MCF 10A (cell line): Measurements from ENCODE around the gene PRUNE1. TPM values are rescaled to one million over a fixed set of nuclear protein-coding genes. Genes with fewer than 3 reads are reported as not detected.

Source experiments
- BruUV-seq: library from RNA; stranded (reverse); fragments of 400-500 nt; replicated peaks from 2 replicates; lab custom pipeline; 2021; lab: Mats Ljungman, UMichigan
- CTCF ChIA-PET: fragments of 300-600 bp; sonication (Branson Sonifier 250); formaldehyde crosslinking; extraction: SDS; loops from one replicate; lab custom pipeline; 2021; ENCODE audit warnings: antibody characterized with exemption, inconsistent platforms; lab: Yijun Ruan, JAX
- POLR2A ChIA-PET: fragments of 300-600, 350-650 bp; sonication (Branson Sonifier 250); formaldehyde crosslinking; extraction: SDS; loops from one replicate; lab custom pipeline; 2020; ENCODE audit warnings: antibody characterized with exemption, inconsistent platforms; lab: Yijun Ruan, JAX
- DNase-seq: peaks from one replicate; pipeline ENCODE4 v3.0.0-alpha.2; 2018; ENCODE audit not compliant: unreplicated experiment
- H3K27ac Mint-ChIP-seq: one replicate; pipeline ENCODE4 v1.8.0; 2022; ENCODE audit warnings: mild to moderate bottlenecking, low read depth, mixed read lengths; ENCODE audit not compliant: unreplicated experiment
- H3K27me3 Mint-ChIP-seq: one replicate; pipeline ENCODE4 v1.8.0; 2022; ENCODE audit warnings: mixed read lengths; ENCODE audit not compliant: insufficient read depth, unreplicated experiment
- H3K36me3 Mint-ChIP-seq: one replicate; pipeline ENCODE4 v1.8.0; 2022; ENCODE audit warnings: mild to moderate bottlenecking, moderate library complexity, mixed read lengths; ENCODE audit not compliant: insufficient read depth, unreplicated experiment
- H3K4me1 Mint-ChIP-seq: one replicate; pipeline ENCODE4 v1.8.0; 2022; ENCODE audit warnings: mixed read lengths; ENCODE audit not compliant: insufficient read depth, unreplicated experiment
- H3K4me3 Mint-ChIP-seq: one replicate; pipeline ENCODE4 v1.8.0; 2022; ENCODE audit warnings: mild to moderate bottlenecking, moderate library complexity, mixed read lengths; ENCODE audit not compliant: unreplicated experiment
- H3K9me3 Mint-ChIP-seq: one replicate; pipeline ENCODE4 v1.8.0; 2022; ENCODE audit warnings: mixed read lengths; ENCODE audit not compliant: unreplicated experiment
- intact Hi-C: fragments of 100-400 bp; cut with micrococcal nuclease; formaldehyde crosslinking; loops from 2 replicates; pipeline ENCODE4 v1.14.1; 2022
- total RNA-seq: library from RNA; stranded (reverse); gene quantifications from 2 replicates; pipeline ENCODE4 v1.2.3, GENCODE V29; 2022
- TF ChIP-seq, protein P1 (sequence below): fragments of 200-600 bp; IDR thresholded peaks from one replicate; pipeline ENCODE4 v1.8.0; 2022; ENCODE audit warnings: antibody characterized with exemption, mild to moderate bottlenecking; ENCODE audit not compliant: unreplicated experiment

PRUNE1 gene
- total RNA-seq, 1 experiment from 2014 or later: 17.6 TPM

DNA sequence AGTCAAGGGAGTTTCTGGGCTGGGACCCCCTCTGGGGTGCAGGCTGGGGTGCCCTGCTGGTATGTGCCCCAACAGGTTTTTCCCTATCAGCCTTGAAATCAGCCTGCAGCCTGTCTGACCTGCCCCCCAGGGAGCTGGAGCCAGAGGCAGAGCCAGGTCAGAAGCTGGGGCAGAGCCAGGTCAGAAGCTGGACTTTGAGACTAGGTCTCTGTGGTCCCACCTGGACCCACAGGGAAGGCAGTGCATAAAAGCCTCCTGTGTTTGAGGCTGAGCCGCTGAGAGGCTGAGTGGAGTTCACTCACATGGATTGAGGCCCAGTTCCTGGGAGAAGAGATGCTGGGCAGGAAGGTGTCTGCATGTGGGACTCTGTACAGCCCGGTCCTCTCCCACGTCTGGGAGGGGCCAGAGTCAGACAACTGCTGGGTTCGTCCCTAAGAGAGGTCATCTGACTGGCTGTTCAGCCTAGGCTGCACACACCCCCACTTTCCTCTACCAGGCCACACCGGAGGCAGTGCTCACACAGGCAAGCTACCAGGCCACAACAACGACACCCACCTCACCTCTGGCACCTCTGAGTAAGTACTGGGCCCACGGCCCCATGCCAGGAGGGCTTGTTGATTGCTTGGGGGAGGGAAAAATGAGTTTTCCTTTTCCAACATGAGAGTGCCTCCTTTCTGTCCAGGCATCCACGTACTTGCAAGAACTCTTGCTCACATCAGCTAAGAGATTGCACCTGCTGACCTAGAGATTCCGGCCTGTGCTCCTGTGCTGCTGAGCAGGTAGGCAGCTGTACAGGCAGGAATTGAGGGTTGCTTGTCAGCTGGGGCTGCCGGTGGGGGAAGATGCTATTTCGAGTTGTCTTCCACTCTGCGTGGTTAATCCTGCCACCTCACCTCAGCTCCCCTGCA, 26.2 kb upstream of the PRUNE1 start, which contains the start of gene ANXA9:
TSS of gene ANXA9 (plus strand) at position 488 of the 908 bp plus-strand sequence. CDS start 814 bp downstream, outside the sequence.
- H3K36me3 Mint-ChIP-seq: no peaks in the 10 kb centered on the region
- H3K27me3 Mint-ChIP-seq: no peaks in the 10 kb centered on the region
- TF ChIP-seq, protein P1, sequence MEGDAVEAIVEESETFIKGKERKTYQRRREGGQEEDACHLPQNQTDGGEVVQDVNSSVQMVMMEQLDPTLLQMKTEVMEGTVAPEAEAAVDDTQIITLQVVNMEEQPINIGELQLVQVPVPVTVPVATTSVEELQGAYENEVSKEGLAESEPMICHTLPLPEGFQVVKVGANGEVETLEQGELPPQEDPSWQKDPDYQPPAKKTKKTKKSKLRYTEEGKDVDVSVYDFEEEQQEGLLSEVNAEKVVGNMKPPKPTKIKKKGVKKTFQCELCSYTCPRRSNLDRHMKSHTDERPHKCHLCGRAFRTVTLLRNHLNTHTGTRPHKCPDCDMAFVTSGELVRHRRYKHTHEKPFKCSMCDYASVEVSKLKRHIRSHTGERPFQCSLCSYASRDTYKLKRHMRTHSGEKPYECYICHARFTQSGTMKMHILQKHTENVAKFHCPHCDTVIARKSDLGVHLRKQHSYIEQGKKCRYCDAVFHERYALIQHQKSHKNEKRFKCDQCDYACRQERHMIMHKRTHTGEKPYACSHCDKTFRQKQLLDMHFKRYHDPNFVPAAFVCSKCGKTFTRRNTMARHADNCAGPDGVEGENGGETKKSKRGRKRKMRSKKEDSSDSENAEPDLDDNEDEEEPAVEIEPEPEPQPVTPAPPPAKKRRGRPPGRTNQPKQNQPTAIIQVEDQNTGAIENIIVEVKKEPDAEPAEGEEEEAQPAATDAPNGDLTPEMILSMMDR: no peak
- no peaks in the 10 kb centered on the region for H3K9me3 Mint-ChIP-seq
- ChIA-PET CTCF (interaction anchor here (0.6 to 14.2 kb wide), 7 partner anchors 15 to 422 kb away, joined by 4 to 302 read pairs (median 5); partner anchors contain the start of gene MINDY1), POLR2A (interaction anchor here (0.7 to 3.6 kb wide), 11 partner anchors 8 to 494 kb away, joined by 3 to 41 read pairs (median 5); partner anchors contain the start of gene MINDY1)
- no peak within 1 kb of the TSS for H3K4me3 Mint-ChIP-seq
- H3K4me1 Mint-ChIP-seq: peaks cover 33% of the 10 kb centered on the region
- peak within 1 kb of the TSS; percentile 20 for H3K27ac Mint-ChIP-seq
- intact Hi-C loops: loop anchor here (5.0 kb wide), 1 partner anchor 430 kb away; no protein-coding TSS in a partner anchor
- no peak for DNase-seq
- BruUV-seq: no TSS peak

DNA sequence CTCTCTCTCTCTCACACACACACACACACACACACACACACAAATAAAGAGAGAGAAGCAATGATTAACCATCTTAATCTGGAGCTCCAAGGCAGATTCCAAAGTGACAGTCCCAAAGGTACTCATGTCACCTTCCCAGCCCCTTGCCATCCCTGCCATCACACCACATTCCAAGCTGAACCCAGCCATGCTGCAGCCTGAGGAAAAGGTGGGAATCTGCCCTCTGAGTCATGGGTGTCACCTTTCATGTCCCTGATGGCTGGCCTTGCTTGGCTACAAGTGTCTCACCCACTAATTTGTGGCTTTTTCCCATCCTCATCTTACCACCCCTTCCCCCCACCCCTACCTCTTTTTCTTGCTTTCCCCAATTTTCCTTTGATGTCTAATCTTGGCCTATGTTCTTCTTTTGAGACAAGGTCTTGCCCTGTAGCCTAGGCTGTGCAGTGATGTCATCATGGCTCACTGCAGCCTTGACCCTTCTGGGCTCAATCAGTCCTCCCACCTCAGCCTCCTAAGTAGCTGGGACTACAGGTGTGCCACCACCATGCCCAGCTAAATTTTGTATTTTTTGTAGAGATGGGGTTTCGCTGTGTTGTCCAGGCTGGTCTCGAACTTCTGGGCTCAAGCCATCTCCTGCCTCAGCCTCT, 22.9 kb upstream of the PRUNE1 start:
- no peak for DNase-seq
- no peak overlapping the region for H3K27ac Mint-ChIP-seq
- TF ChIP-seq, protein P1: no peak
- intact Hi-C loops: no loop called here
- BruUV-seq: no TSS peak
- peaks cover 25% of the 10 kb centered on the region for H3K4me1 Mint-ChIP-seq
- H3K4me3 Mint-ChIP-seq: no peak overlapping the region
- ChIA-PET CTCF (interaction anchor here (0.6 to 14.2 kb wide), 7 partner anchors 11 to 837 kb away, joined by 3 to 302 read pairs (median 3); partner anchors contain the start of gene MINDY1), POLR2A (interaction anchor here (0.7 to 1.8 kb wide), 10 partner anchors 9 to 434 kb away, joined by 3 to 5 read pairs (median 3); partner anchors contain the start of gene MINDY1)
- no peaks in the 10 kb centered on the region for H3K9me3 Mint-ChIP-seq
- H3K36me3 Mint-ChIP-seq: no peaks in the 10 kb centered on the region
- H3K27me3 Mint-ChIP-seq: no peaks in the 10 kb centered on the region

DNA sequence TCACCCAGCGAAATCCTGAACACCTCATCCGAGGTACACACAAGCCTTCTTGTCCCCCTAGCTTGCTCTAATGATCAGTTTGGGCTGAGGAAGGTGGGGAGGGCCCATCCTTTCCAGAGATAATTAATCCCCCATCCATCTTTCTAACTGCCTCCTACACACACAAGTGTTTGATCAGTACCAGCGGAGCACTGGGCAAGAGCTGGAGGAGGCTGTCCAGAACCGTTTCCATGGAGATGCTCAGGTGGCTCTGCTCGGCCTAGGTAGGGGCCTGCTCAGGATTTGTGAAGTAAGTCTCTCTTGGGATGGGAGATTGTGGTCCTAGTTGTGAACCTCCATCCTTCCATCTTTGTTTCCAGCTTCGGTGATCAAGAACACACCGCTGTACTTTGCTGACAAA, 20.3 kb upstream of the PRUNE1 start:
- H3K36me3 Mint-ChIP-seq: no peaks in the 10 kb centered on the region
- no TSS peak for BruUV-seq
- POLR2A ChIA-PET: no interaction called here
- no peak overlapping the region for H3K4me3 Mint-ChIP-seq
- H3K9me3 Mint-ChIP-seq: no peaks in the 10 kb centered on the region
- no peaks in the 10 kb centered on the region for H3K27me3 Mint-ChIP-seq
- CTCF ChIA-PET: interaction anchor here (1.6 to 14.2 kb wide), 4 partner anchors 9 to 427 kb away, joined by 6 to 302 read pairs (median 32); partner anchors contain the start of gene MINDY1
- H3K27ac Mint-ChIP-seq: no peak overlapping the region
- peaks cover 8% of the 10 kb centered on the region for H3K4me1 Mint-ChIP-seq
- TF ChIP-seq, protein P1: no peak
- no peak for DNase-seq
- intact Hi-C loops: no loop called here
